ENCODE data around the gene EIF1AD.

The EIF1AD gene

DNA sequence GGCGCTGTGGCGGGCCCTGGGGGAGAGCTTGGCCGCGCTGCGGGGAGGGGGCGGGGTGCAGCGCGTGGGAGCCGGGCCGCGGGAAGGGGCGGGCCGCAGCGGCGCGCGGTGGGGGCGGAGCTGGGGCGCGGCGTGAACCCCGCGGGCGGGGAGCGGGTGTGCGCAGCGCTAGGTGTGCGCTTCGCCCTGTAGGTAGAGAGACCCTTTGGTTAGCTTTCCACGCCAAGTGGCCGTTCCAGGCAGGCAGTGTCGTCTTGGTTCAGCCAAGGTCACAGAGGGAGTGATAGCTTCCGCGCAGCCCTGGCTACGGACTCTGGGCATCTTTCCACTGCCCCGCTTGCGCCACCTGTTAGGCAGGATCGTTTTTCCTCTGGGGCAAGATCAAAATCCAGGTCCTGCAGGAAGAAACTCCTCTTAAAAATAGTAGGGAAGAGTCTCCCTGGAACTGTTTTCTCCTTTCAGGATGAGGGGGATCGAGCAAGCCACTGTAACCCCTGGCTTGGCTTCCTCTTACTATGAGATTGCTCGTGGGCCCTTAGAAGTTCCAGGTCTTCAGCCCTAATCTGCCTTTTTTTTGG lies 780 bp upstream of the EIF1AD start:
- DNase-seq: peak in 1 of 2 experiments; percentile 60

GRCh38 chr11:65997286-65997685 lies 4.7 kb downstream of the EIF1AD start:
- no peak for DNase-seq

DNA sequence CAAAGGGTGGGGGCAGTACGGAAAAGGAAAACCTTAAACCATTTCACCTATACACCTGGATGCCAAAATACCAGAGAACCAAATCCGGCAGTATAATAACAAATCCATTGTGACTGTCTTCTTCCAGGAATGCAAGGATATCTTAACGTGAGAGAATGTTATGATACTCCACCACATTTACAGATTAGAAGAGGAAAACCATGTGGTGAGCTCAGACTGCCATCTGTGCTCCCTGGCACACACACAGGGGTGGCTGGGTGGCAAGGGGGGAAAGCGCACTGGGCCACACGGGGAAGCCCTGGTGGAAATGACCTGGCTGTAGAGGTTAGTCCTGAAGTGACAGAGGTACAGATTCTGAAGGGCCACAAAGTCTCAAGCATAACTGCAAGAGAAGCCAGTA lies 9.9 kb downstream of the EIF1AD start:
- DNase-seq: peak; percentile 28 to 59

- DNase-seq: peak; percentile 83 to 94
Observed at GRCh38 chr11:65988791-65989592, 13.0 kb downstream of the EIF1AD start.

DNA sequence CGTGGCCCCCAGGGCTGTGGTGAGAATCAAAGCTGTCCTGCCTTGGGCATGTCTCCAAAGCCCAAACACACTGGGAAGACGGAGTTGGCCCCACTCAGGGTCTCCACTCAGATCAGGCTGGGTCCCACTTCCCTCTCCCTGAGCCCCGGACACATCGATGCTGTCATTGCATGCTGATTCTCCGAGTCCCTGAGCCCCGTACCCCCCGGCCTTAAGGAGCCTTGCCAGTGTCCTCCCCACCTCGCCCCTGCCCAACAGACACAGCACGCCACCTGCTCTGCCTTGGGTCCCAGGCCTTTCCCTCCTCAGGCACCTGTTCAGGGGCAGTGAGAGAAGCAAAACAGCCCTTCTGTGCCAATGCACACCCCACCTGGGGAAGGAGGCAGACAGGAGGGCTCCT lies 14.6 kb downstream of the EIF1AD start:
- no peak for DNase-seq

GRCh38 chr11:65983589-65983987 lies 18.4 kb downstream of the EIF1AD start:
- DNase-seq: no peak

GRCh38 chr11:65982824-65983588 lies 19.0 kb downstream of the EIF1AD start:
- DNase-seq: no peak

- DNase-seq: no peak
Observed at GRCh38 chr11:65981972-65982823, 19.8 kb downstream of the EIF1AD start.

DNA sequence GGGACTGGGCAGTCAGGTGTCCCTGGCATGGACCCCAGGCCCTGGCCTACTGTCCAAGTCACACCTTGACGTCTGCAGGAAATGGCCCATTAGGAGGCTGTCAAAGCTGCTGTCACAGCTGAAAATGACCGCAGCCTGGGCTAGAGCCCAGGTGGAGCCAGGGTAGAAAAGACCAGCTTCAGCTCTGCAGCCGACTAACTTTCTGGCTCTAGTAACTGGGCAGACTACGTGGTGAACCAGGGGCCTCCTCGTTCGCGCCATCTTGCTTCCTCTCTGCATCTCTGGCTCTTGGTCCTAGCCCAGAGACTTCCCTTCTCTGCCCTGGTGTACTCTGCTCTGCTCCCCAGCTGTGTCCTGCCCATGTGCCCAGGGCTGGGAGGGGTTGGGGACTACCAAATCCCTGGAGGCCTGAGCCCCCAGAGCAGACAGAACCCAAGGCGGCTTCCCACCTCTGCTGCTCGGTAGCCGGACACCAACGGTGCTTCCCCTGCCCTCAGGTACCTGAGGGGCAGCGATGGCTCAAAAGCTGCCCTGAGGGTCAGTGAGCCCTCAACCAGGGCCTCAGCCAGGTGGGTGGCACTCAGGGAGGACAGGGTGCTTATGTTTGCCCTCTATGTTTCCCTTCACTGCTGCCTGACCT lies 20.7 kb downstream of the EIF1AD start:
- no peak for DNase-seq

DNA sequence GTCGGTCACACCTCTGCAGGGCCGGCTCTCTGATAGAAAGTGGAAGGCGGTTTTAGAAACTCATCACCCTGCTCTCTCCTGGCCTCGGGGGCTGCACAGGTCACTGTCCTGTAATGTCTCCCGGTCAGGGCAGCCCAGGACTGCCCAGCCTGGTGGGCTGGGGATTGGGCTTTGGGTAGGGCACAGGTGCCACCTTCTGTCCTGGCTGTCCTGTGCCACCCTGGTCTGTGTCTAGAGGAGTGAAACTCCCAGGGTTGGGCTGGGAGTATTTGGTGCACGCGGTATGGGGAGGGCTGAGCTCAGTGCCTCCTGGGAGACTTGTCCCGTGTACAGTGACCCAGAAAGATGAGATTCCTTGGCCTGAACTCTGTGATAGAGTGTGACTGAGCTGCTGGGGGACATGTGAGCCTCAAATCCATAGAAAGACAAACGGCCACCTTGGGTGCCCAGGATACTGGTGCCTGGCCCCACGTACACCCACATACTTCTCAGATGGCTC lies 22.6 kb downstream of the EIF1AD start:
- DNase-seq: no peak

- DNase-seq: no peak
Observed at GRCh38 chr11:65978391-65979238, 23.3 kb downstream of the EIF1AD start.

DNA sequence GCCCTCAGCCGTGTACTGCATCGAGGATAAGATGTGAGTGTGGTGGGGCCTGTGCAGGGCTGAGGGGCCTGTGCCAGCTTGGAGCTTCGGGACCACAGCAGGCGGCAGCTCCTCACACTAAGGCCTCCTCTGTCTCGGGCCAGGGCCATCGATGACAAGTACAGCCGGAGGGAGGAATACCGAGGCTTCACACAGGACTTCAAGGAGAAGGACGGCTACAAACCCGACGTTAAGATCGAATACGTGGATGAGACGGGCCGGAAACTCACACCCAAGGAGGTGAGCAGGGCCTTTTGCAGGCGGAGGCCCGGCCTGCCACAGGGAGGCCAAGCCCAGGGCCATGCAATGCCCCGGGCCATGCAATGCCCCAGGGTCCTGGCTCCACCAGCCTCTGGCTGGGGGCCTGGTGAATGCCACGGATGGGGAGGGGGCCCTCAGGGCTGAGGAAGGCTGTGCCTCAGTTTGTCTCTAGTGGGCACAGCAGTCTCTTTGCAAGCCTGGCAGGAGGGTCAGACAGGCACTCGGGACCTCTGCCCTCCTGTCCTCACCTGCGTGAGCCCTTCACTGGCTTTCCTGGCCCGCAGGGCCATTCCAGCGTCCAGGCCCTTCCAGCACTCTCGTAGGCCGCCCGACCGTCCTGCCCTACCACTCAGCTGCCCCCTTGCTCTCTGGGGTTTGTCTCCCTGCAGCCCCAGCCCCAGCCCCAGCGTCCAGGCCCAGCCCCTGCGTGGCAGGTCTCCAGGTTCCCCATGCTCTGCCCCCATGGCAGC lies 24.2 kb downstream of the EIF1AD start:
- no peak for DNase-seq

DNA sequence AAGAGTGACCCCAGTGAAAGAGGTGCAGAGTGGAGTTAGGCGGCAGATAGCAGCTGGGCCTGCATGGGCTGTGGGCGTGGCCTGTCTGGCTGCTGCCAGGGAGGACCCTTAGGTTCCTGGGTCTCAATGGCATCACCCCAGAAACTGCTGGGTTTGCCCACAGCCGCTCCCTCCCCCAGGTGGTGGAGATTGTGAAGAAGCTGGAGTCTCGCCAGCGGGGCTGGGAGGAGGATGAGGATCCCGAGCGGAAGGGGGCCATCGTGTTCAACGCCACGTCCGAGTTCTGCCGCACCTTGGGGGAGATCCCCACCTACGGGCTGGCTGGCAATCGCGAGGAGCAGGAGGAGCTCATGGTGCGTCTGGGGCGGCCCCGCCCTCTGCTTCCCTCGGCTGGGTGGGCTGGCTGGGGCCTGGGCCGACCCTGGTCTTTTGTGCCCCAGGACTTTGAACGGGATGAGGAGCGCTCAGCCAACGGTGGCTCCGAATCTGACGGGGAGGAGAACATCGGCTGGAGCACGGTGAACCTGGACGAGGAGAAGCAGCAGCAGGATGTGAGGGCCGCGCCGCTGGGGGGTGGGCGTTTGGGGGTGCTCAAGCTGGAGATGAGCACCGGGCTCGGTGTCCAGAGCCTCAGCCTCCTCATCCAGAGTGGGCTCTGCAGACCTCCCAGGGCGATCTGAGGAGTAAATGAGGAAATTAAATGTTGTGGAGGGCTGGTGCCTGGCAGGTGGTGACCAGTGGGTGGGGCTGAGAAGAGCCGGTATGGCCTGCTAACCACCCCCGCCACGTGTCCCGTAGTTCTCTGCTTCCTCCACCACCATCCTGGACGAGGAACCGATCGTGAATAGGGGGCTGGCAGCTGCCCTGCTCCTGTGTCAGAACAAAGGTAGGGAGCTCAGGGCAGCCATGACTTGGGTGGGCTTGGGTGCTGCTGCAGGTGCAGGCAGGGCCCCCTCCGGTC lies 25.5 kb downstream of the EIF1AD start:
- DNase-seq: no peak

DNA sequence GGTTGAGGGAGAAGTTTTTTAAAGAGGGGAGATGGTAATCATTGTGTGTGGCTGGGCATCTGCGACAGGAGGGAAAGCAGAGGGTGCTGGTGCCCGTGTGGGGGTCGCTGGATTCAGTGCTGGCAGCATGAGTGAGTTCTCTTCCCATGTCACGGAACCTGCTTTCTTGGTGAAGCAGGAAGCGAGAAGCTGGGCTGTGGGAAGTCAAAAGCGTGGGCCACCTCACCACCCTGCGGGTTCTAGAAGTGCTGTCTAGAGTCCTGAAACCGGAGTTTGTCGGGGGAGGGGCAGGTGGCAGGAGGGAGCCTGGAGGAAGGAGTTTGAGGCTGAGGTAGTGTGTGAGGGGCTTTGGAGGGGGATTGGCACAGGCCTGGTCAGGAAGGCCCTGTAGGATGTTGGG lies 26.2 kb downstream of the EIF1AD start:
- DNase-seq: no peak

- no peak for DNase-seq
Observed at GRCh38 chr11:65973439-65974110, 28.4 kb downstream of the EIF1AD start.

- DNase-seq: no peak
Observed at GRCh38 chr11:65972116-65972515, 29.8 kb downstream of the EIF1AD start.

DNA sequence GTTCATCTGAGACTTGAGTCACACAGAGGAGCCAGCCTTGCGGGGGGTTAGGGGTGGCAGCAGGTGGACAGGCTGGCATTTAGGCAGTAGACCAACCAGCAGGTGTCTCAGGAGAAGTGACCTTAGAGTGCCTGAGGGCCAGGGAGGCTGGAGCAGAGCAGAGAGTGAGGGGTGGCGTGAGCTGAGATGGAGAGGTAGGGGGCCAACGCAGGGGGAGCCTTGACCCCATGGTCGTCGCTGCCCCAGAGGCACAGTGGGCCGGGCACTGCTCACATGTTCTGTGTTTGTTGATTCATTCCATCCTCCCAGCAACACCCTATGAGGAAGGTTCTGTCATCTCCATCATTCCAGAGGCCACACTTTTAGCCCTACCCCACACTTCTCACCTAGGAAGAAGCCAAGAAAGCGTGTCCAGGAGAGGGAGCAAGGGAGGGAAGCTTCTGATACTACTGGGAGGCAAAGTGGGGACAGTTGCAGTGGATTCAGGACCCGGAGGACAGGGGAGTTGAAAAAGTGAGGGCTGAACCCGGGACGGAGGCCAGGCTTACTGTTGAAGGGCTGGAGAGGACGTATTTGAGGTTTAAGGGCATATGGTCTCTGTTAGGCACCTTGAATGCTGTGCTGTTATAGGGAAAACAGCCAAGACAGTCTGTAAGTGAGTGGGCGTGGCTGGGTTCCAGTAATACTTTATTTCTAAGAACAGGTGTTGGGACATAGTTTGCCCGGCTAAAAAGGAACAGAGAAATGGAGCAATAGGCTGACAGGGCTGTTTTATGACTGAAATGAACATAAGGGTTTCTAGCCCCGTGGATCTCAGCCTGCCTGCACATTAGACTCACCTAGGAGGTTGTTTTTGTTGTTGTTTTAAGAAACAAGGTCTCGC lies 33.1 kb downstream of the EIF1AD start:
- no peak for DNase-seq

Measured in NCI-H524 (cell line).